Suprapubic skin (tissue), 4 donors: Measurements from ENCODE around the gene PRR33.

Experiments used
- POLR2A ChIP-seq, 2 donors: fragments of 450-650 bp; IDR thresholded peaks; one replicate each; pipeline ENCODE4 v1.6.1; 2017; ENCODE audit warnings: antibody characterized with exemption in 2 of 2, mild to moderate bottlenecking in 2 of 2, moderate library complexity in 2 of 2
- POLR2AphosphoS5 ChIP-seq, 3 donors: sonication (generic); formaldehyde crosslinking; IDR thresholded peaks; one replicate each; pipeline ENCODE4 v1.6.1; 2017; ENCODE audit warnings: antibody characterized with exemption in 3 of 3
- TF ChIP-seq, protein P1 (sequence below), 2 donors: fragments of 200-600 bp in 1 of 2; fragments of 450-650 bp in 1 of 2; sonication (generic) in 1 of 2; IDR thresholded peaks; one replicate each; pipeline ENCODE4 v1.5.1; 2016 to 2019; ENCODE audit warnings: antibody characterized with exemption in 2 of 2, mild to moderate bottlenecking in 1 of 2, moderate library complexity in 1 of 2

DNA sequence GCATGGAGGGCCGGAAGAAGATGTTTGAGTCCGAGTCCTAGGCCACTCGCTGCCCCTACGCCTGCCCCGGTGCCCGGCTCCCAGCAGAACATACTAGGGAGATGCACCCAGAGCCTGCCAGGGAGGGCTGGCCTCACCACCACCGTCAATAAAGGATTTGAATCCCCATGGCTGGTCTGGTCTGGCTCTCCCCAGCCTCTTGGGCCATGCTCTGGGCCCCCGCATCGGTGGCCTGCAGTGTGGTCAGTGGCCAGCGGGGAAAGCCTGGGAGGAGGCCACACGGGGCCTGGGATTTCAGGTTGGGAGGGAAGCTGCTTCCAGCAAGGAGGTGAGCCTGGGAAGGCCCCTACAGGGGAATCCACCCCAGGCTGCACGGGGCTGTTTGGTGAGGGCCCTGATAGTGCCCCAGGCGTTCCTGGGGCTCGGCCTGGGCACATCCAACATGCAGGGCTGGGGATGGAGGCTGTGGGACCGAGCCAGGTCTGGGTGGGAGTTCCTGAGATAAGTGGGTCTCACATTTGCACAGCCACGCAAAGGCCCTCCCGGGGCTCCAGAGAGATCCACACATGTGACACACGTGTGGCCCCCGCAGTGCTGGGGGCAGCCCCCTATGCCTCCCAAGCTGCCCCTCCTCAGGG is 50.1 kb downstream of the PRR33 start:
- TF ChIP-seq, protein P1, sequence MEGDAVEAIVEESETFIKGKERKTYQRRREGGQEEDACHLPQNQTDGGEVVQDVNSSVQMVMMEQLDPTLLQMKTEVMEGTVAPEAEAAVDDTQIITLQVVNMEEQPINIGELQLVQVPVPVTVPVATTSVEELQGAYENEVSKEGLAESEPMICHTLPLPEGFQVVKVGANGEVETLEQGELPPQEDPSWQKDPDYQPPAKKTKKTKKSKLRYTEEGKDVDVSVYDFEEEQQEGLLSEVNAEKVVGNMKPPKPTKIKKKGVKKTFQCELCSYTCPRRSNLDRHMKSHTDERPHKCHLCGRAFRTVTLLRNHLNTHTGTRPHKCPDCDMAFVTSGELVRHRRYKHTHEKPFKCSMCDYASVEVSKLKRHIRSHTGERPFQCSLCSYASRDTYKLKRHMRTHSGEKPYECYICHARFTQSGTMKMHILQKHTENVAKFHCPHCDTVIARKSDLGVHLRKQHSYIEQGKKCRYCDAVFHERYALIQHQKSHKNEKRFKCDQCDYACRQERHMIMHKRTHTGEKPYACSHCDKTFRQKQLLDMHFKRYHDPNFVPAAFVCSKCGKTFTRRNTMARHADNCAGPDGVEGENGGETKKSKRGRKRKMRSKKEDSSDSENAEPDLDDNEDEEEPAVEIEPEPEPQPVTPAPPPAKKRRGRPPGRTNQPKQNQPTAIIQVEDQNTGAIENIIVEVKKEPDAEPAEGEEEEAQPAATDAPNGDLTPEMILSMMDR (IDR thresholded peaks at IDR 0.05) = no peak
- TF ChIP-seq POLR2AphosphoS5 (IDR thresholded peaks at IDR 0.05) = no peak
- no peak for TF ChIP-seq POLR2A (IDR thresholded peaks at IDR 0.05)
